Effector CD8-positive, alpha-beta T cell (primary cell): ENCODE measurements around the gene SDR9C7.
"Not testable (repeated sequence)": the region's sequence is repeated elsewhere in the genome, so short reads cannot be mapped to it uniquely, and the experiment has no call there.

Experiments used
- DNase-seq: peaks from one replicate; lab custom pipeline; 2025; lab: John Stamatoyannopoulos, UW

SDR9C7 gene

GRCh38 chr12:56916296-56916995 lies 17.8 kb downstream of the SDR9C7 start:
- no peak for DNase-seq

- DNase-seq = no peak
Measured at GRCh38 chr12:56914724-56915123, 19.5 kb downstream of the SDR9C7 start.

- DNase-seq = no peak
Measured at GRCh38 chr12:56914256-56914655, 20.0 kb downstream of the SDR9C7 start.

GRCh38 chr12:56909403-56909802 lies 24.8 kb downstream of the SDR9C7 start:
- DNase-seq = not testable (repeated sequence)

- DNase-seq = no peak
Measured at GRCh38 chr12:56908136-56908535, 26.1 kb downstream of the SDR9C7 start.

GRCh38 chr12:56905852-56906251 lies 28.4 kb downstream of the SDR9C7 start:
- DNase-seq = no peak

GRCh38 chr12:56903374-56903773 lies 30.8 kb downstream of the SDR9C7 start:
- DNase-seq = no peak

GRCh38 chr12:56901313-56901712 lies 32.9 kb downstream of the SDR9C7 start:
- not testable (repeated sequence) for DNase-seq

GRCh38 chr12:56900583-56900982 lies 33.6 kb downstream of the SDR9C7 start:
- DNase-seq = no peak

- no peak for DNase-seq
Measured at GRCh38 chr12:56898938-56899337, 35.3 kb downstream of the SDR9C7 start.

- DNase-seq = no peak
Measured at GRCh38 chr12:56897844-56898361, 36.3 kb downstream of the SDR9C7 start.

- no peak for DNase-seq
Measured at GRCh38 chr12:56896082-56896481, 38.1 kb downstream of the SDR9C7 start.

GRCh38 chr12:56894698-56895368 lies 39.4 kb downstream of the SDR9C7 start:
- DNase-seq = no peak

GRCh38 chr12:56891885-56892284 lies 42.3 kb downstream of the SDR9C7 start:
- not testable (repeated sequence) for DNase-seq

- no peak for DNase-seq
Measured at GRCh38 chr12:56886319-56886718, 47.9 kb downstream of the SDR9C7 start.

GRCh38 chr12:56885316-56885715 lies 48.9 kb downstream of the SDR9C7 start:
- DNase-seq = no peak

GRCh38 chr12:56884421-56884820 lies 49.8 kb downstream of the SDR9C7 start:
- DNase-seq = no peak

GRCh38 chr12:56882407-56882806 lies 51.8 kb downstream of the SDR9C7 start:
- DNase-seq = not testable (repeated sequence)

- no peak for DNase-seq
Measured at GRCh38 chr12:56880125-56880992, 53.8 kb downstream of the SDR9C7 start.

- not testable (repeated sequence) for DNase-seq
Measured at GRCh38 chr12:56879240-56880124, 54.7 kb downstream of the SDR9C7 start.

- no peak for DNase-seq
Measured at GRCh38 chr12:56878010-56878339, 56.2 kb downstream of the SDR9C7 start.
